ENCODE results near the gene PRR3.
A peak's percentile ranks its signal among the peaks of the same experiment; 100 is the strongest.
"Not testable (repeated sequence)": the region's sequence is repeated elsewhere in the genome, so short reads cannot be mapped to it uniquely, and the experiment has no call there.

The PRR3 gene, protein sequence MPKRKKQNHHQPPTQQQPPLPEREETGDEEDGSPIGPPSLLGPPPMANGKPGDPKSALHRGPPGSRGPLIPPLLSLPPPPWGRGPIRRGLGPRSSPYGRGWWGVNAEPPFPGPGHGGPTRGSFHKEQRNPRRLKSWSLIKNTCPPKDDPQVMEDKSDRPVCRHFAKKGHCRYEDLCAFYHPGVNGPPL

DNA sequence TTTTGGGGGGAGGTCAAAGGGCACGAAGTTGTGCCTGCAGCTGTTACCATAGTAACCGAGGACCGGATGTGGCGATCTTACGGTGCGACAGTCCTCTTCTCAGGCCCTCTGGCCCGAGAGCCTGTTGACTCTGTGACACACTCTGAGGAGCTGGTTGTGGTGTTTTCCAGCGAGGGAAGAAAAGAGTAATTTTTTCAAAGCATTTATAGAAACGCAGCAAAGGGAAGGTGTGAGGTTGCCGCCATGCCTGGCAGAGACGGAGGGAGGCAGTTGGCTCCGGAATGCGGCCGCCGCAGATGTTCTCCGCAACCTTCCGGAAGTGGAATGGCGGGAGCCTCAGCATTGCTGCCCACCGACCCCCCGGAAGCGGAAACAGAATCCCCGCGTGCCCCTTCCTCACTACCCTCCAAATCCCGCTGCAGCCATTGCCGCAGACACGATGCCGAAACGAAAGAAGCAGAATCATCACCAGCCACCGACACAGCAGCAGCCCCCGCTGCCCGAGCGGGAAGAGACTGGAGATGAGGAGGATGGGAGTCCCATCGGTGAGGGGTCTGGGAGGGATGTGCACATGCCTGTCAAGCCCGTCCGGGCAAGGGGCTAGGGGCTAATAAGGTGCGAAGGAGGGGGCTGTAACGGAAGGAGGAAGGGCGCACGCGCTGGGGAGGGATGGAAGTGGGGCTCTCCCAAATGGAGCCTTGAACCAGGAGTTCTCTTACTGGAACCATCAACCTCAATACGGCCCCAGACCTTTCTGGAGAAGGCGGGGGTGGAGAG, at the start of gene PRR3:
PRR3 (plus strand) TSS at position 390 of the 777 bp plus-strand sequence; CDS start at position 440, 50 bp downstream.
- DNase-seq (ENCODE audit: low read depth): peak; percentile 85

DNA sequence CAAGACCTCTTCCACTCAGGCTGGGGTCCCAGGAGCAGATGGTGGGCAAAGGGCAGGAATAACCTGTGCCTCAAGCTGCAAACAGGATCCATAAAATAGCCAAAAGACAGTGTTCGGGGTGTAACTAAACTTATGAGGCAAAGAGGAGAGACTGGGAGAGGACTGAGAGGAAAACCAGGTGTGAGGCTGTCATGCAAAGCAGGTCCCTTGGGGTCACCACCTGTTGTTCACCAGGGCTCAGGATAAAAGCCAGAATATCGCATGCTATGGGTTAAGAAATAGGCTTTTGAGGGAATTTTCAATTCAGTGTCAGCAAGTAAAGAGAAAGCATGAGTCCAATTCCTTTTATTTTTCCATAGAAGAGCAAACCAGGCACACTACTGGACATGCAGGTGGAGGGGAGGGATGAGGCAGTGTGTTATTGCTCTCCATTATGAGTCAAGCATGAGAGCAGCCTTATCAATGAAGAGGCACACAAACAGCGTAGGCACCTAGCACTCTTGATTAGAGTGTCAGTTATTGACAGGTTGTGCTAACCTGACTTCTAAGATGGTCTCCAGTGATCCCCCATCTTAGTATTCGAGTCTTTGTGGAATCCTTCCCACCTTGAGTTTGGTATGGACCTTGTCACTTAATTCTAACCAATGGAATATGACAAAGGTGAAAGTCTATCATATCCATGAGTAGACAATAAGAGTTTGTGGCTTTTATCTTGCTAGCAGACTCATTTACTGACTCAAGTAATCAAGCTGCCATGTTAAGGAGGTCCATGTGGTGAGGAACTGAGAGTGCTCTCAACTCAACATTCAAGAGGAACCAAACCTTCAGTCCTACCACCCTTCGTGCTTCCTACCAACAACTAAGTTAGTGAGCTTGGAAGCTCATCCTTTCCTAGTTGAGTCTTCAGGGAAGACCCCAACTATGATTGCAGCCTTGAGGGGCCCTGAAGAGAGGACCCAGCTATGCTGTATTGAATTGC, 49.0 kb upstream of the PRR3 start:
- no peak for DNase-seq (ENCODE audit: low read depth)

DNA sequence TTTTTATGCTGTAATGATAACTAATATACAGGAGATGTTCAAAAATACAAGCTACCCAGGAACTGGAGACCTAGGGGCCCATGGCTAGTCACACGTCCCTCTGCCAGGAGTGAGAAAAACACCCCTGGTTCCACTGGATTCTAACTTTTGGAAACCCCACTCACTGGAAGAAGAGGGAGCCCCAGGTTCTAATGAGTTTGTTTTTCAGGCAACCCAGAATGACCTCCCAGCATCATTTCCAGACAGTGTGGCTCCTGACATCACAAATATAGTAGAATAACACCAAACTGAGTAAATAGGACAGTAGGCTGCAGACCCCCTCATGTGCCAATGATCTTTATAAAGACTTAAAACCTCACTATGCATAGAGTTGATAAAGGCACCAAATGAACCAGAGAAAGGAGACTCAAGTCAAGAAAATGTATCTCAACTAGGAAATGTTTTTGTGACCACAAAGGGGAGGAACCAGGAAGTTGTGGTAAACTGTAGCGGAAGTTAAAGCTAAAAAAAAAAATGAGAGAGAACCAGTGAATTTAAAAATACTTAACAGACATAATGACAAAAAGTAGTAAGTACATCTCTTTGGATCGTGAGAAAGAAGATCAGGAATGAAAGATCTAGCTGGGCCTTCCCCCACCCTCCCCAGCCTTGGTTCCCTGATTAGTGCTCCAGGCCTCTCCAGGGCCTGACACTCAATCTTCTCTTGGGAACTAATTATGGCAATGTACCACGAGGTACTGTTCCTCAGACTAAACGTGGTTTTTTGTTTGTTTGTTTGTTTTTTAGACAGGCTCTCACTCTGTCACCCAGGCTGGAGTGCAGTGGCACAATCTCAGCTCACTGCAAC, 48.0 kb upstream of the PRR3 start:
- DNase-seq (ENCODE audit: low read depth): no peak

DNA sequence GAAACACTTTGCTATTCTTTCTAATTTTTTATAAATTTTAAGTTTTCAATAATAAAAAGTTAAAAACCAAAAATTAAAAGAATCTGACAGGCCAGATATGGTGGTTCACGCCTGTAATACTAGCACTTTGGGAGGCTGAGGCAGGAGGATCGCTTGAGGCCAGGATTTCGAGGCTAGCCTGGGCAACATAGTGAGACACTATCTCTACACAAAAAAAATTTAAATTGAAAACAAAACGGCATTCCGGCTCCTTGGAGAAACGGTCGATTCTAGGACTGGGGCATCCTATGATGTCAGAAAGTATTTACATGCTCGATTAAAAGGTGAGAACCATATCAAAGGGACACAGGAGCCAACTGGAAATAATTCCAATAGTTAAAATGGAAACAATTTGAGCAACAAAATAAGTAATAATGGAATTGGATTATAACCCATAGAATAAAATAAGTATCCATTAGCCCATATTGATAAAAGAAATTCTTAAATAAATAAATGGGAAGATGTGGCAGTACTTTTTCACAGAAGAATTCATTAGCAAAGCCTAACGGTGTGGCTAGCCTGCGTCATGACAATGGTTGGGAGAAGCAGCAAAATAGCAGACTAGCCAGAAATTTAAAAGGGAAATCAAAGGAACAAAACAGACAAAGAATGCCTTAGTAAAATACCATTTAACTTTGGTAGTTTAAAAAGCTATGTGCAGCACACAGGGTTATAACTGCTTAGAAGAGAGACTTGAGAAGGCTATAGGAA, 46.5 kb upstream of the PRR3 start:
- no peak for DNase-seq (ENCODE audit: low read depth)

DNA sequence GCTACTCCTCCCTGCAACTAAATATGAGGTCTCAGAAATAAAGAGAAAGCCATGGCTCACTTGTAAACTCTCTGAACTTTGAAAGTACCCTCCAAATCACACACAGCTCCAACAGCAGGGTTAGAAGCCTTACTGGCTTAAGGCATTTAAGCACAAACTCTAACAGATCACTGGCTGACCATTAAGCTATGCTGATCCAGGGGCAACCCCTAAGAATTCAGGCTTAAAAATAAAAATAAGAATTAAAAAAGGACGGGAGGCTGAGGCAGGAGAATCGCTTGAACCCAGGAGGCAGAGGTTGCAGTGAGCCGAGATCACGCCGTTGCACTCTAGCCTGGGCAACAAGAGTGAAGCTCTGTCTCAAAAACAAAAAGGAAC, 45.9 kb upstream of the PRR3 start:
- DNase-seq (ENCODE audit: low read depth): no peak

DNA sequence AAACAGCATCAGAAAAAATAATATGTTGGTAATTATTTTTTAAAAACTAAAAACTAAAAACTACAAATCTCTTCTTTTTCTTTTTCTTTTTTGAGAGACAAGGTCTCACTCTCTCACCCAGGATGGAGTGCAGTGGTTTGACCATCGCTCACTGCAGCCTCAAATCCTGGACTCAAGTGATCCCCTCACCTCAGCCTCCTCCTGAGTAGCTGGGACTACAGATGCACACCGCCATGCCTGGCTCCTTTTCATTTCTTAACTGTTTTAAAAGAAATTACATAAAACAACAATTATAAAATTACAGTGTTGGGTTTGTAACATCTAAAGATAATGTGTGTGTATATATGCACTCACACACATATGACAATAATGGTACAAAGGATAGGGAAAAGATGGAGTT, 43.6 kb upstream of the PRR3 start:
- DNase-seq (ENCODE audit: low read depth): no peak

DNA sequence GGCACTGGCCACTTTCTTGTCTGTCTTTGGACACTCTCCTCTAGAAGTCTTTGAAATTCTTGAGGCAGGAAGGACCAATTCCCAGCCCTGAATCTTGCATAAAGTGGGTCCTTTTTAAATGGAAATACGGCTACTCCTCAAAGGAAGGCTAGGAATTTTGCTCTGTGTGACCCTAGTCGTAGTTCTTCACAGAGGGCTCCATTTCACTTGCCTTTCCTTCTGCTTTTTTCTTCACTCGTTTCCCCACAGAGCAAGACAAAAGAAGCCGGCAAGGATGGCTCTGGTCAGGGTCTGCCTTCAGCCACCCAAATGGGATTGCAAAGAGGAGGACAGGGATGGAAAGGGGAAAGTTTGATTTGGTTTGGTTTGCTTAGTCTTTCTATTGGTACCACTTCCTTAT, 42.0 kb upstream of the PRR3 start:
- no peak for DNase-seq (ENCODE audit: low read depth)

DNA sequence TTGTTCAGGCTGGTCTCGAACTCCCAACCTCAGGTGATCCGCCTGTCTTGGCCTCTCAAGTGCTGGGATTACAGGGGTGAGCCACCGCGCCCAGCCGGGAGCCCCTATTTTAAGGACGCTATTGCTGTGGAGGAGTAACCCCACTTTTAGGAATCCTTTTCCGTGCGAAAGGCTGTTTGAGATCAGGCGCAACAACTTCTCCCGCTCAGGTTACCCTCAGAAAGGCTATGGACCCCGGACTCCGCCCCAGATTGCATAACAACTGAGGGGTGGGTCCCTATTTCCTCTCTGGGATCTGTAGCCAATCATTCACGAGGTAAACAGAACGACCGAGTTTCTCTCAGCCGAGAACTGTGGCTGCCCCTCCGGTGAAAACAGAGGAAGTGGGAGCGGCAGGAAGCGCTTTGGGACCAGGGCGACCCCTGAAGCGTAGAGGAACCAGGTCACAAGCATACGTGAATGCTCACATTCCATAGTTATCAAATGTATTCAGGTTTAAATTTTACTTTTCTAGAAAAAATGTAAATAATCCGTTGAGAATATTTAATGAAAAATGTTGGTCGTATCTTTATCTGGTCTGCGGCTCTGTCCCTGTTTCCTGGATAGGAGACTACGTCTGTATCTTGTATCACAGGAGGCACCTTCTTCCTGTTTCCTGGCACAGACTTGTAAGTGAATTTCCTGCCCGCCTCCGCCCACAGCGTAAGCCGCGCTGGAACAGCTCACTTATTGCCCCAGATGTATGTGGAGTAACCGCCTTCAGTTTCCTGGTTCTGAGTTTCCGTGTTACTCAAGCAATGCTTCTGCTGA, 40.9 kb upstream of the PRR3 start:
- peak; percentile 98 for DNase-seq (ENCODE audit: low read depth)

DNA sequence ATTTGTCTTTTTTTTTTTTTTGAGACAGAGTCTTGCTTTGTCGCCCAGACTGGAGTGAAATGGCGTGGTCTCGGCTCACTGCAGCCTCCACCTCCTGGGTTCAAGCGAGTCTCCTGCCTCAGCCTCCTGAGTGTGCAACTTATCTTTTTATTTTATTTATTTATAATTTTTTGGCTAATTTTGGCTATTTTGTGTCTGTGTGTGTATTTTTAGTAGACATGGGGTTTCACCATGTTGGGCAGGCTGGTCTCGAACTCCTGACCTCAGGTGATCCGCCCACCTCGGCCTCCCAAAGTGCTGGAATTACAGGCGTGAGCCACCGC, 40.4 kb upstream of the PRR3 start:
- DNase-seq (ENCODE audit: low read depth): not testable (repeated sequence)

DNA sequence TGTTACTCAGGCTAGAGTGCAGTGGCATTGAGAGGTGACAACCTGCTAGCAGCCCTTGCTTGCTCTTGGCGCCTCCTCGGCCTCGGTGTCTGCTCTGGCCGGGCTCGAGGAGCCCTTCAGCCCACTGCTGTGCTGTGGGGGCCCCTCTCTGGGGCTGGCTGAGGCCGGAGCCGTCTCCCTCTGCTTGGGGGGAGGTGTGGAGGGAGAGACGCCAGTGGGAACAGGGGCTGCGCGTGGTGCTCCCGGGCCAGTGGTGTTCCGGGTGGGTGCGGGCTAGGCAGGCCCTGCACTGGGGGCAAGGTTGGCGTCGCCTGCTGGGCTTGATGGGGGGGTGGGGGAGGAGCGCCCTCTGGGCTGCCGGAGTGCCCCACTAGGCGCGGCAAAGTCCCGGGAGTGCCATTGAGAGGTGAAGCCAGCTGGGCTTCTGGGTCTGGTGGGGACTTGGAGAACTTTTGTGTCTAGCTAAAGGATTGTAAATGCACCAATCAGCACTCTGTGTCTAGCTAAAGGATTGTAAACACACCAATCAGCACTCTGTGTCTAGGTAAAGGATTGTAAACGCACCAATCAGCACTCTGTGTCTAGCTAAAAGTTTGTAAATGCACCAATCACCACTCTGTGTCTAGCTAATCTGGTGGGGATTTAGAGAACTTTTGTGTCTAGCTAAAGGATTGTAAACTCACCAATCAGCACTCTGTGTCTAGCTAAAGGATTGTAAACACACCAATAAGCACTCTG, 39.2 kb upstream of the PRR3 start:
- not testable (repeated sequence) for DNase-seq (ENCODE audit: low read depth)

DNA sequence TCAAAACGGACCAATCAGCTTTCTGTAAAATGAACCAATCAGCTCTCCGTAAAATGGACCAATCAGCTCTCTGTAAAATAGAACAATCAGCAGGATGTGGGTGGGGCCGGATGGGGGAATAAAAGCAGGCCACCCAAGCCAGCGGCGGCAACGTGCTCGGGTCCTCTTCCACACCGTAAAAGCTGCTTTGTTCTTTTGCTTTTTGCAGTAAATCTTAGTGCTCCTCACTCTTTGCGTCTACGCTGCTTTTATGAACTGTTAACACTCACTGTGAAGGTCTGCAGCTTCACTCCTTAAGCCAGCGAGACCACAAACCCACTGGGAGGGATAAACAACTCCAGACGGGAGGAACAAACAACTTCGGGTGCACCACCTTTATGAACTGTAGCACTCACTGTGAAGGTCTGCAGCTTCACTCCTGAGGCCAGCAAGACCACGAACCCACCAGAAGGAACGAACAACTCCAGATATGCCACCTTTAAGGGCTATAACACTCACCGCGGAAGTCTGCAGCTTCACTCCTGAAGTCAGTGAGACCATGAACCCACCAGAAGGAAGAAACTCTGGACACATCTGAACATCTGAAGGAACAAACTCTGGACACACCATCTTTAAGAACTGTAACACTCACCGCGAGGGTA, 38.5 kb upstream of the PRR3 start:
- not testable (repeated sequence) for DNase-seq (ENCODE audit: low read depth)

DNA sequence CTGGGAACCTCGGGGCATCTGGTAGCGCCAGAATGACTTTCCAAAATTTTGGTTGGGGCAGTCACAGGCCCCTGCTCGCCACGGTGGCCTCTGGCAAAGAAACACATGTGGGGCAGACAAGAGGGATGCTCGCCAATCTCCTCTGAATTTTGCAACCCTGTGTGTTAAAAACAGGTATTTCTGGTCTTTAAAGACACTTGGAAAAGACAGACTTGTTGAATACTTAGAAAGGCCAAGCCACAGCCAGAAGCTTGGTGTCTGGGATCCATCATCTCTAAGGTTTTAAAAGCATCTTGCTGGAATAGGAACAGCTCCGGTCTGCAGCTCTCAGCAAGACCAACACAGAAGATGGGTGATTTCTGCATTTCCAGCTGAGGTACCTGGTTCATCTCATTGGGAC, 36.6 kb upstream of the PRR3 start:
- no peak for DNase-seq (ENCODE audit: low read depth)

DNA sequence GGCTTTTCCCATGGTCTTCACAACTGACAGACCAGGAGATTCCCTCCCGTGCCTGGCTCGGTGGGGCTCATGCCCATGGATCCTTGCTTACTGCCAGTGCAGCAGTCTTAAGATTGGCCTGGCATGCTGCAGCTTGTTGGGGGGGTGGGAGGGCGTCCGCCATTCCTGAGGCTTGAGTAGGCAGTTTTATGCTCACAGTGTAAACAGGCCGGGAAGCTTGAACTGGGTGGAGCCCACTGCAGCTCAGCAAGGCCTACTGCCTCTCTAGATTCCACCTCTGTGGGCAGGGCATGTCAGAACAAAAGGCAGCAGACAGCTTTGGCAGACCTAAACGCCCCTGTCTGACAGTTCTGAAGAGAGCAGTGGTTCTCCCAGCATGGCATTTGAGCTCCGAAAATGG, 36.0 kb upstream of the PRR3 start:
- peak; percentile 62 for DNase-seq (ENCODE audit: low read depth)

DNA sequence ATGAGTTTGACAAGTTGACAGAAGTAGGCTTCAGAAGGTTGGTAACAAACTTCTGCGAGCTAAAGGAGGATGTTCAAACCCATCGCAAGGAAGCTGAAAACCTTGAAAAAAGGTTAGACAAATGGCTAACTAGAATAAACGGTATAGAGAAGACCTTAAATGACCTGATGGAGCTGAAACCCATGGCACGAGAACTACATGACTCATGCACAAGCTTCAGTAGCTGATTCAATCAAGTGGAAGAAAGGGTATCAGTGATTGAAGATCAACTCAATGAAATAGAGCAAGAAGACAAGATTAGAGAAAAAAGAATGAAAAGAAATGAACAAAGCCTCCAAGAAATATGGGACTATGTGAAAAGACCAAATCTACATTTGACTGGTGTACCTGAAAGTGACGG, 35.1 kb upstream of the PRR3 start:
- not testable (repeated sequence) for DNase-seq (ENCODE audit: low read depth)

DNA sequence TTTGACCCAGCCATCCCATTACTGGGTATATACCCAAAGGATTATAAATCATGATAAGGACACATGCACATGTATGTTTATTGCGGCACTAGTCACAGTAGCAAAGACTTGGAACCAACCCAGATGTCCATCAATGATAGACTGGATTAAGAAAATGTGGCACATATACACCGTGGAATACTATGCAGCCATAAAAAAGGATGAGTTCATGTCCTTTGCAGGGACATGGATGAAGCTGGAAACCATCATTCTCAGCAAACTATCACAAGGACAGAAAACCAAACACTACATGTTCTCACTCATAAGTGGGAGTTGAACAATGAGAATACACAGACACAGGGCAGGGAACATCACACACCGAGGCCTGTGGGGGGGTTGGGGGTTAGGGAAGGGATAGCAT, 30.7 kb upstream of the PRR3 start:
- DNase-seq (ENCODE audit: low read depth): not testable (repeated sequence)

DNA sequence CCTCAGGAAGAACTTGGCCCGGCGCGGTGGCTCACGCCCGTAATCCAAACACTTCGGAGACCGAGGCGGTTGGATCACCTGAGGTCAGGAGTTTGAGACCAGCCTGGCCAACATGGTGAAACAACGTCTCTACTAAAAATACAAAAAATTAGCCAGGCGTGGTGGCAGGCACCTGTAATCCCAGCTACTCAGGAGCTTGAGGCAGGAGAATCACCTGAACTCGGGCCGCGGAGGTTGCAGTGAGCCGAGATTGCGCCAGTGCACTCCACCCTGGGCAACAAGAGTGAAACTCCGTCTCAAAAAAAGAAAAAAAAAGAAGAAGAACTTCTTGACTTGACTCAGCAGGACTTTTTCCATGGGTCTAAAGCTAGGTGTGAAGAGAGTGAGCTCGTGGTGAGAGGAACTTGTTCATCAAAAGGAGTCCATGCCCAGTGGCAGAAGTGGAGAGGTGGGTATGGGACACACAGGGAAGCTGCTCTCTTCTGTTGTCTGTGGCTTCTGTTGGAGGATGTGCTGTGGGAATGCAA, 27.7 kb upstream of the PRR3 start:
- not testable (repeated sequence) for DNase-seq (ENCODE audit: low read depth)

DNA sequence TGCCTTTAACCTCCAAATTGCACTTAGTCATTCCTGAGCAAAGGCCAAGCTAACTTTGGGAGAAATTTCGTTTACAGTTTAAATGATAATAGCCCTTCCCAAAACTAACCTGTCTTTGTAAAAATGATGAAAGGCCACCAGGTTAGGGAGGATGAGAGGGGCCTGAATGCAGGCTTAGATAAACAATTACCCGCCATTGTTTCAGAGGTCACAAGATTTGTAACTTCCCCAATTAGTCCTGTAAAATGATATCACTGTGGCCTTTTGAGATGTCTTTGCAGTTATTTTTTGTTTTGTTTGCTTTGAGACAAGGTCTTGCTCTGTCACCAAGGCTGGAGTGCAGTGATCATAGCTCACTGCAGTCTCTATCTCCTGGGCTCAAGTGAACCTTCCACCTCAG, 27.1 kb upstream of the PRR3 start:
- DNase-seq (ENCODE audit: low read depth): no peak

DNA sequence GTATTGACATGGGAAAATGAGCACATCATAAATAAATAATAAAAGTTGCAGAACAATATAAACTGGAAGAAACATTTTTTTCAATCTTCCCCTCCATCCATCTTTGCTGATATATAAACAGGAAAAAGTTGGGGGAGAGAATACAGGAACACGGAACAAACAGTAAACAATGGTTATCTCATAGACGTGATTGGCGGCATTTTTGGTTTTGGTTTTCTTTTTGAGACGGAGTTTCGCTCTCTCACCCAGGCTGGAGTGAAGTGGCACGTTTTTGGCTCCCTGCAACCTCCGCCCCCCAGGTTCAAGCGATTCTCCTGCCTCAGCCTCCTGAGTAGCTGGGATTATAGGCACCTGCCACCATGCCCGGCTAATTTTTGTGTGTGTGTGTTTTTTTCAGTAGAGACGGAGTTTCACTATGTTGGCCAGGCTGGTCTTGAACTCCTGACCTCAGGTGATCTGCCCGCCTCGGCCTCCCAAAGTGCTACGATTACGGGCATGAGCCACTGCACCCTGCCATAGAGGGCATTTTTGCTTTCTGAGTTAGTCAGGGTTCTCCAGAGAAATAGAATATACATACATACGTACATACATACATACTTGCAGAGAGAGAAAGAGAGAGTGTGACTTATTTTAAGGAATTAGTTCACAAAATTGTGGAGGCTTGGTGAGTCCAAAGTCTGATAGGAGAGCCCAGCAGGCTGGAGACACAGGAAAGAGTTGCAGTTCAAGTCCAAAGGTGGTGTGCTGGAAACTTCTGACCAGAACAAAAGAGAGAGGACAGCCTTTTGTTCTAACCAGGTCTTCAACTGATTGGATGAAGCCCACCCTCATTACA, 23.4 kb upstream of the PRR3 start:
- DNase-seq (ENCODE audit: low read depth): no peak

Measured in amniotic epithelial cell (primary cell).